Astrocyte (in vitro differentiated cells and primary cell): ENCODE data around the gene NKAIN2. TPM values are rescaled to one million over a fixed set of nuclear protein-coding genes. Genes with fewer than 3 reads are reported as not detected.

Experiments used
- DNase-seq: peaks from one replicate; pipeline ENCODE4 v3.0.0-alpha.2; 2010; ENCODE audit warnings: low read depth
- FAIRE-seq: peaks from 2 replicates; lab custom pipeline; 2011; peaks lifted over from hg19 to GRCh38; lab: Jason Lieb, UNC
- H2AFZ ChIP-seq: 2 replicates; pipeline ENCODE4 v1.6.0; 2012; ENCODE audit warnings: low read depth, low read length, inconsistent platforms
- H3K27ac ChIP-seq: 2 replicates; pipeline ENCODE4 v1.5.1; 2011; ENCODE audit warnings: low read depth, low read length, inconsistent platforms
- H3K27me3 ChIP-seq: 2 replicates; pipeline ENCODE4 v1.6.0; 2011; ENCODE audit warnings: low read length, inconsistent platforms; ENCODE audit not compliant: insufficient read depth
- H3K36me3 ChIP-seq: 2 replicates; pipeline ENCODE4 v1.5.1; 2011; ENCODE audit warnings: low read length, inconsistent platforms; ENCODE audit not compliant: insufficient read depth
- H3K4me1 ChIP-seq: 2 replicates; pipeline ENCODE4 v1.5.1; 2011; ENCODE audit warnings: low read length, inconsistent platforms; ENCODE audit not compliant: insufficient read depth
- H3K4me2 ChIP-seq: 2 replicates; pipeline ENCODE4 v1.6.0; 2012; ENCODE audit warnings: low read length, inconsistent platforms
- H3K4me3 ChIP-seq: 2 replicates; pipeline ENCODE4 v1.5.1; 2011; ENCODE audit warnings: low read depth, mild to moderate bottlenecking, low read length, inconsistent platforms; ENCODE audit not compliant: insufficient read depth
- H3K79me2 ChIP-seq: 2 replicates; pipeline ENCODE4 v1.6.0; 2012; ENCODE audit warnings: mild to moderate bottlenecking, low read length, inconsistent platforms; ENCODE audit not compliant: insufficient read depth
- H3K9ac ChIP-seq: 2 replicates; pipeline ENCODE4 v1.6.0; 2012; ENCODE audit warnings: mild to moderate bottlenecking, low read length, inconsistent platforms
- H3K9me3 ChIP-seq: 2 replicates; pipeline ENCODE4 v1.5.1; 2012; ENCODE audit warnings: low read depth, mild to moderate bottlenecking, low read length, inconsistent platforms; ENCODE audit not compliant: insufficient read depth
- H4K20me1 ChIP-seq: 2 replicates; pipeline ENCODE4 v1.6.0; 2012; ENCODE audit warnings: low read length, inconsistent platforms; ENCODE audit not compliant: insufficient read depth
- H3K27ac Mint-ChIP-seq: one replicate; pipeline ENCODE4 v1.8.0; 2021; ENCODE audit warnings: mild to moderate bottlenecking, mixed read lengths; ENCODE audit not compliant: unreplicated experiment
- H3K27me3 Mint-ChIP-seq: one replicate; pipeline ENCODE4 v1.8.0; 2021; ENCODE audit warnings: low read depth, mixed read lengths; ENCODE audit not compliant: unreplicated experiment
- H3K36me3 Mint-ChIP-seq: one replicate; pipeline ENCODE4 v1.8.0; 2021; ENCODE audit warnings: low read depth, mixed read lengths; ENCODE audit not compliant: unreplicated experiment
- H3K4me1 Mint-ChIP-seq: one replicate; pipeline ENCODE4 v1.8.0; 2021; ENCODE audit warnings: low read depth, mixed read lengths; ENCODE audit not compliant: unreplicated experiment
- H3K4me3 Mint-ChIP-seq: one replicate; pipeline ENCODE4 v1.8.0; 2021; ENCODE audit warnings: mild to moderate bottlenecking, moderate library complexity, mixed read lengths; ENCODE audit not compliant: unreplicated experiment
- H3K9me3 Mint-ChIP-seq: one replicate; pipeline ENCODE4 v1.8.0; 2021; ENCODE audit warnings: mild to moderate bottlenecking, mixed read lengths; ENCODE audit not compliant: unreplicated experiment
- CTCF ChIP-seq: IDR thresholded peaks from 2 replicates; pipeline ENCODE4 v1.5.1; 2011; ENCODE audit warnings: low read depth, mild to moderate bottlenecking, inconsistent platforms, low read length, moderate library complexity; ENCODE audit not compliant: insufficient read depth
- EZH2 ChIP-seq: IDR thresholded peaks from 2 replicates; pipeline ENCODE4 v1.6.1; 2012; ENCODE audit warnings: mild to moderate bottlenecking, low read length, inconsistent platforms; ENCODE audit not compliant: insufficient read depth
- total RNA-seq: library from RNA; stranded (reverse); gene quantifications from 2 replicates; pipeline ENCODE4 v1.2.1, GENCODE V29; 2021

NKAIN2 gene
- total RNA-seq, 1 donor from 2014 or later = 0.07 TPM

GRCh38 chr6:124522335-124522734 is 718.7 kb downstream of the NKAIN2 start:
- TF ChIP-seq CTCF = no peak
- no peak for TF ChIP-seq EZH2
- H3K9me3 ChIP-seq = no peaks in the 10 kb centered on the region
- no peaks in the 10 kb centered on the region for H3K4me1 ChIP-seq
- no peaks in the 10 kb centered on the region for H3K36me3 Mint-ChIP-seq
- H3K36me3 ChIP-seq = no peaks in the 10 kb centered on the region
- no peak overlapping the region for H3K27ac ChIP-seq
- H3K9ac ChIP-seq = no peak overlapping the region
- H3K9me3 Mint-ChIP-seq = no peaks in the 10 kb centered on the region
- no peaks in the 10 kb centered on the region for H4K20me1 ChIP-seq
- DNase-seq (no peak), FAIRE-seq (no peak)
- H3K27ac Mint-ChIP-seq = no peak overlapping the region
- no peak overlapping the region for H2AFZ ChIP-seq
- no peaks in the 10 kb centered on the region for H3K79me2 ChIP-seq
- no peak overlapping the region for H3K4me2 ChIP-seq
- no peak overlapping the region for H3K4me3 ChIP-seq
- H3K4me3 Mint-ChIP-seq = no peak overlapping the region
- H3K27me3 ChIP-seq = no peaks in the 10 kb centered on the region
- no peaks in the 10 kb centered on the region for H3K27me3 Mint-ChIP-seq
- H3K4me1 Mint-ChIP-seq = no peaks in the 10 kb centered on the region

- TF ChIP-seq CTCF = no peak
- no peak for TF ChIP-seq EZH2
- Mint-ChIP-seq H3K27me3 (no peaks in the 10 kb centered on the region), H3K4me1 (no peaks in the 10 kb centered on the region), H3K36me3 (no peaks in the 10 kb centered on the region), H3K9me3 (no peaks in the 10 kb centered on the region), H3K27ac (no peak overlapping the region), H3K4me3 (no peak overlapping the region)
- Histone ChIP-seq H3K4me3 (no peak overlapping the region), H3K79me2 (no peaks in the 10 kb centered on the region), H3K9ac (no peak overlapping the region), H3K4me2 (no peak overlapping the region), H3K27me3 (no peaks in the 10 kb centered on the region), H3K27ac (no peak overlapping the region), H3K4me1 (no peaks in the 10 kb centered on the region), H3K36me3 (no peaks in the 10 kb centered on the region), H4K20me1 (no peaks in the 10 kb centered on the region), H2AFZ (no peak overlapping the region), H3K9me3 (no peaks in the 10 kb centered on the region)
- FAIRE-seq (no peak), DNase-seq (no peak)
Measured at GRCh38 chr6:124524491-124525200, 721.0 kb downstream of the NKAIN2 start.

- no peaks in the 10 kb centered on the region for H3K27me3 ChIP-seq
- no peak overlapping the region for H3K4me2 ChIP-seq
- Mint-ChIP-seq H3K27ac (no peak overlapping the region), H3K4me1 (no peaks in the 10 kb centered on the region), H3K27me3 (no peaks in the 10 kb centered on the region), H3K9me3 (no peaks in the 10 kb centered on the region), H3K36me3 (no peaks in the 10 kb centered on the region), H3K4me3 (no peak overlapping the region)
- no peak overlapping the region for H3K9ac ChIP-seq
- H3K4me1 ChIP-seq = peaks cover 7% of the 10 kb centered on the region
- no peaks in the 10 kb centered on the region for H3K36me3 ChIP-seq
- H3K4me3 ChIP-seq = no peak overlapping the region
- H3K9me3 ChIP-seq = no peaks in the 10 kb centered on the region
- no peaks in the 10 kb centered on the region for H4K20me1 ChIP-seq
- no peak for TF ChIP-seq CTCF
- TF ChIP-seq EZH2 = no peak
- no peaks in the 10 kb centered on the region for H3K79me2 ChIP-seq
- DNase-seq (no peak), FAIRE-seq (no peak)
- H3K27ac ChIP-seq = no peak overlapping the region
- H2AFZ ChIP-seq = no peak overlapping the region
Measured at GRCh38 chr6:124530926-124531325, 727.3 kb downstream of the NKAIN2 start.
